ENCODE data around the gene PLXNA4.

DNA sequence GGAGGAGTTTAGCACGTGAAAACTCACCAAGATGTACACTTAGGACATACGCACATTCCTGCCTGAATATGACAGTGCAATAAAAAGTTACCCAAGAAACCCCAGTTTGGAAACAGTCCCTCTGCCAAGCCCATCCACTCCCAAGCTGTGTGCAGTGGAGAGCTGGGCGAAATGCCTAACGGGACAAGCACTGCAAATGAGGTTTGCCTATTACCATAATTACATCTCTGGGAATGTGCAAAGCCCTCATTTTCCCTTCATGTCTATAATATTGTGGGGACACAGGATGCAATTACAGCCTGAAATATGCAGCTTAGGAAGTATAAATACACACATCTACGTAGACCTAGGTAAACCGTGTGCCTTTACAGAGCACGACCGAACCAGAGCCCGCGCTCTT is 117.5 kb downstream of the PLXNA4 start:
- TF ChIP-seq POLR2A (IDR thresholded peaks at IDR 0.05), result no peak
- TF ChIP-seq, protein P1, sequence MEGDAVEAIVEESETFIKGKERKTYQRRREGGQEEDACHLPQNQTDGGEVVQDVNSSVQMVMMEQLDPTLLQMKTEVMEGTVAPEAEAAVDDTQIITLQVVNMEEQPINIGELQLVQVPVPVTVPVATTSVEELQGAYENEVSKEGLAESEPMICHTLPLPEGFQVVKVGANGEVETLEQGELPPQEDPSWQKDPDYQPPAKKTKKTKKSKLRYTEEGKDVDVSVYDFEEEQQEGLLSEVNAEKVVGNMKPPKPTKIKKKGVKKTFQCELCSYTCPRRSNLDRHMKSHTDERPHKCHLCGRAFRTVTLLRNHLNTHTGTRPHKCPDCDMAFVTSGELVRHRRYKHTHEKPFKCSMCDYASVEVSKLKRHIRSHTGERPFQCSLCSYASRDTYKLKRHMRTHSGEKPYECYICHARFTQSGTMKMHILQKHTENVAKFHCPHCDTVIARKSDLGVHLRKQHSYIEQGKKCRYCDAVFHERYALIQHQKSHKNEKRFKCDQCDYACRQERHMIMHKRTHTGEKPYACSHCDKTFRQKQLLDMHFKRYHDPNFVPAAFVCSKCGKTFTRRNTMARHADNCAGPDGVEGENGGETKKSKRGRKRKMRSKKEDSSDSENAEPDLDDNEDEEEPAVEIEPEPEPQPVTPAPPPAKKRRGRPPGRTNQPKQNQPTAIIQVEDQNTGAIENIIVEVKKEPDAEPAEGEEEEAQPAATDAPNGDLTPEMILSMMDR (IDR thresholded peaks at IDR 0.05), result no peak

Measured in body of pancreas (tissue), 4 donors.